GM12891 (cell line): Measurements from ENCODE around the gene STXBP2.

Experiments
- PAX5 ChIP-seq: IDR thresholded peaks from 2 replicates; pipeline ENCODE4 v1.6.1; 2011; ENCODE audit warnings: low read length, moderate library complexity, mild to moderate bottlenecking; ENCODE audit not compliant: insufficient read depth, severe bottlenecking
- POLR2A ChIP-seq: IDR thresholded peaks from 2 replicates; pipeline ENCODE4 v1.6.1; 2011; ENCODE audit warnings: low read depth, low read length, control low read depth
- POLR2AphosphoS5 ChIP-seq: IDR thresholded peaks from 2 replicates; pipeline ENCODE4 v1.6.1; 2011; ENCODE audit warnings: low read depth, low read length, control low read depth
- POU2F2 ChIP-seq: IDR thresholded peaks from 2 replicates; pipeline ENCODE4 v1.6.1; 2011; ENCODE audit warnings: low read depth, mild to moderate bottlenecking, control low read depth, low read length, moderate library complexity
- SPI1 ChIP-seq: IDR thresholded peaks from 2 replicates; pipeline ENCODE4 v1.6.1; 2011; ENCODE audit warnings: low read depth, low read length, control low read depth
- TAF1 ChIP-seq: IDR thresholded peaks from 2 replicates; pipeline ENCODE4 v1.6.1; 2011; ENCODE audit warnings: low read depth, low read length, control low read depth

- TF ChIP-seq POLR2A (0 out of 2 replicates have a peak, but pooled peaks have one; percentile 12), POLR2AphosphoS5 (no peak), TAF1 (no peak), SPI1 (no peak), PAX5 (no peak), POU2F2 (no peak)
These were observed 5.6 kb downstream of the STXBP2 start for GRCh38 chr19:7642295-7643030.
